Right atrium auricular region (tissue), 2 donors: Measurements from ENCODE around the gene SLC23A2. TPM values are rescaled to one million over a fixed set of nuclear protein-coding genes. Genes with fewer than 3 reads are reported as not detected.

Source experiments
- DNase-seq: peaks from one replicate; pipeline ENCODE4 v3.0.0-alpha.2; 2019; ENCODE audit warnings: low spot score
- H3K27ac ChIP-seq, 2 donors: fragments of 200-600 bp; sonication (generic); 1 replicate in 1 of 2; 2 replicates in 1 of 2; pipeline ENCODE4 v1.5.1; 2016 to 2019
- H3K27me3 ChIP-seq, 2 donors: fragments of 200-600 bp; sonication (generic); one replicate each; pipeline versions ENCODE4 v1.5.1 to v1.6.0; 2017 to 2019
- H3K36me3 ChIP-seq: fragments of 200-600 bp; sonication (generic); one replicate; pipeline ENCODE4 v1.5.1; 2016
- H3K4me1 ChIP-seq, 2 donors: fragments of 200-600 bp; sonication (generic); one replicate each; pipeline versions ENCODE4 v1.5.1 to v1.6.0; 2017 to 2019
- H3K4me3 ChIP-seq, 2 donors: fragments of 200-600 bp; sonication (generic); 1 replicate in 1 of 2; 2 replicates in 1 of 2; pipeline ENCODE4 v1.5.1; 2017 to 2019; ENCODE audit warnings: mild to moderate bottlenecking in 1 of 2, moderate library complexity in 1 of 2
- H3K9me3 ChIP-seq, 2 donors: fragments of 200-600 bp; sonication (generic); one replicate each; pipeline ENCODE4 v1.5.1; 2019
- total RNA-seq, 2 donors: library from RNA; depleted of rRNA; stranded (reverse); fragments of >200 nt; gene quantifications; one replicate each; pipeline ENCODE4 v1.1.0, GENCODE V29; 2016
- TF ChIP-seq, protein P1 (sequence below), 2 donors: fragments of 200-600 bp; sonication (generic); IDR thresholded peaks; one replicate each; pipeline ENCODE4 v1.5.1; 2019; ENCODE audit warnings: antibody characterized with exemption in 2 of 2

SLC23A2 gene
- total RNA-seq, 2 donors from 2014 or later, result 9.8 to 10.8 TPM

DNA sequence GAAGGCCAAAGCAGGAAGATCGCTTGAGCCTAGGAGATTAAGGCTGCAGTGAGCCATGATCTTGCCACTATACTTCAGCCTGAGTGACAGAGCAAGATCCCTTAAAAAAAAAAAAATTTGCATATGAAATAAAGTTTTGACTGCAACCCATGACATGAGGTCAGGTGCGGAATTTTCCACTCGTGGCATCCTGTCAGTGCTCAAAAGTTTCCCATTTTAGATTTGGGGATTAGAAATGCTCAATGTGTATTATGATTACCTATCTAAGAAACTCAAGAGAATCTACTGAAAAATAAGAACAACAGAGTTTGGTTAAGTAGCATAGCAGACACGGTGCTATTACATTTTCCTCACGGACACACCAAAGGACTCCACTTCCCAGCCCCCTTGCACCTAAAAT, 11.7 kb downstream of the SLC23A2 start:
- no peak overlapping the region for H3K27ac ChIP-seq
- H3K9me3 ChIP-seq, result no peaks in the 10 kb centered on the region
- H3K27me3 ChIP-seq, result no peaks in the 10 kb centered on the region
- no peaks in the 10 kb centered on the region for H3K4me1 ChIP-seq
- H3K36me3 ChIP-seq, result no peaks in the 10 kb centered on the region
- no peak overlapping the region for H3K4me3 ChIP-seq
- TF ChIP-seq, protein P1, sequence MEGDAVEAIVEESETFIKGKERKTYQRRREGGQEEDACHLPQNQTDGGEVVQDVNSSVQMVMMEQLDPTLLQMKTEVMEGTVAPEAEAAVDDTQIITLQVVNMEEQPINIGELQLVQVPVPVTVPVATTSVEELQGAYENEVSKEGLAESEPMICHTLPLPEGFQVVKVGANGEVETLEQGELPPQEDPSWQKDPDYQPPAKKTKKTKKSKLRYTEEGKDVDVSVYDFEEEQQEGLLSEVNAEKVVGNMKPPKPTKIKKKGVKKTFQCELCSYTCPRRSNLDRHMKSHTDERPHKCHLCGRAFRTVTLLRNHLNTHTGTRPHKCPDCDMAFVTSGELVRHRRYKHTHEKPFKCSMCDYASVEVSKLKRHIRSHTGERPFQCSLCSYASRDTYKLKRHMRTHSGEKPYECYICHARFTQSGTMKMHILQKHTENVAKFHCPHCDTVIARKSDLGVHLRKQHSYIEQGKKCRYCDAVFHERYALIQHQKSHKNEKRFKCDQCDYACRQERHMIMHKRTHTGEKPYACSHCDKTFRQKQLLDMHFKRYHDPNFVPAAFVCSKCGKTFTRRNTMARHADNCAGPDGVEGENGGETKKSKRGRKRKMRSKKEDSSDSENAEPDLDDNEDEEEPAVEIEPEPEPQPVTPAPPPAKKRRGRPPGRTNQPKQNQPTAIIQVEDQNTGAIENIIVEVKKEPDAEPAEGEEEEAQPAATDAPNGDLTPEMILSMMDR (IDR thresholded peaks at IDR 0.05), result no peak
- DNase-seq, result no peak

DNA sequence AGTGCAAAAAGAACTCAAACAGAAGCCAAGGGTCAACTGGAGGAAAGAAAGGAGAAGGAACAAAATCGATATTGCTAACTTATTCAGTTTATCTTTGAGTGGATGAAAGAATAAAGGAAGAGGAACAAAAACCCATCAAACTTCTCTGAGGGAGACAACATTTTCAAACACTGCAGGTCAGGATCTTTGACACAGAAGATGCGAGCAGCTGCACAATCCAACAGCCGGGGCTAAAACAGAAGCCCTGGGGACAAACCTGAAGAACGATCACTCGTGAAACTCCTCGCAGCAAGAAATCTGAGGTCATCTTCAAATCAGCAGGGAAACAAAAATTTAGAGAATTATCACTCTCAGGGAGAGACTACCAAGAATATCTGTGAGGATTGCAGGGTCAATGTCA, 14.2 kb downstream of the SLC23A2 start:
- Histone ChIP-seq H3K9me3 (no peaks in the 10 kb centered on the region), H3K4me1 (no peaks in the 10 kb centered on the region), H3K36me3 (no peaks in the 10 kb centered on the region), H3K27me3 (no peaks in the 10 kb centered on the region), H3K4me3 (no peak overlapping the region), H3K27ac (no peak overlapping the region)
- TF ChIP-seq, protein P1 (IDR thresholded peaks at IDR 0.05), result no peak
- no peak for DNase-seq

DNA sequence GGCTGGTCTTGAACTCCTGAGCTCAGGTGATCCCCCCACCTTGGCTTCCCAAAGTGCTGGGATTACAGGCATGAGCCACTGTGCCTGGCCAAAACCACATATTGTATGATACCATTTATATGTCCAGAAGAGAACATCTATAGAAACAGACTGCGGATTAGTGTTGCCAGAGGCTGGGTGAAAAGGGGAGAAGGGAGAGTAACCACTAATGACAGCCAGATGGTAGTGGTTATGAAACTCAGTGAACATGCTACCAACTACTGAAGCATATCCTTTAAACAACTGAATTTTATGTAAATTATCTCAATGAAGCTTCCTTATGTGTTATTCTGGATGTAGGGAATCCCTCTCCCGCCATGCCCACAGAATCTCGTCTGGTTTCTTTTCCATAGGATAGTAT, 15.7 kb downstream of the SLC23A2 start:
- Histone ChIP-seq H3K4me1 (no peaks in the 10 kb centered on the region), H3K9me3 (no peaks in the 10 kb centered on the region), H3K4me3 (no peak overlapping the region), H3K27me3 (no peaks in the 10 kb centered on the region), H3K27ac (no peak overlapping the region), H3K36me3 (no peaks in the 10 kb centered on the region)
- DNase-seq, result no peak
- TF ChIP-seq, protein P1 (IDR thresholded peaks at IDR 0.05), result no peak

DNA sequence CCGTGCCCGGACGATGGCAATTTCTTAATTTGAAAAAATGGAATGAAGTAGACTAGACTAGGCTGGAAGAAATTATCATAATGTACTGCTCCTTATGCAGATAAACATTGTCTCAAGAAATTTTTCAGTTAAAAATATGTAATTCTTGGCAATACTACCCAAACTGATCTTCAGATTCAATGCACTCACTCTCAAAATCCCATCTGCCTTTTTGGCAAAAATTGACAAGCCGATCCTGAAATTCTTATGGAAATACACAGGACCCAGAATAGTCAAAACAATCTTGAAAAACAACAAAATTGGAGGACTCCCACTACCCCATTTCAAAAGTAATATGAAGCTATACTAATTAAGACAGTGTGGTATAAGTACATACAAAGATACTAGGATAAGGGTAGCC, 19.0 kb downstream of the SLC23A2 start:
- TF ChIP-seq, protein P1 (IDR thresholded peaks at IDR 0.05), result no peak
- Histone ChIP-seq H3K4me3 (no peak overlapping the region), H3K27ac (no peak overlapping the region), H3K4me1 (peaks cover 0 to 11% of the 10 kb centered on the region in 2 donors), H3K27me3 (no peaks in the 10 kb centered on the region), H3K36me3 (no peaks in the 10 kb centered on the region), H3K9me3 (no peaks in the 10 kb centered on the region)
- DNase-seq, result no peak

DNA sequence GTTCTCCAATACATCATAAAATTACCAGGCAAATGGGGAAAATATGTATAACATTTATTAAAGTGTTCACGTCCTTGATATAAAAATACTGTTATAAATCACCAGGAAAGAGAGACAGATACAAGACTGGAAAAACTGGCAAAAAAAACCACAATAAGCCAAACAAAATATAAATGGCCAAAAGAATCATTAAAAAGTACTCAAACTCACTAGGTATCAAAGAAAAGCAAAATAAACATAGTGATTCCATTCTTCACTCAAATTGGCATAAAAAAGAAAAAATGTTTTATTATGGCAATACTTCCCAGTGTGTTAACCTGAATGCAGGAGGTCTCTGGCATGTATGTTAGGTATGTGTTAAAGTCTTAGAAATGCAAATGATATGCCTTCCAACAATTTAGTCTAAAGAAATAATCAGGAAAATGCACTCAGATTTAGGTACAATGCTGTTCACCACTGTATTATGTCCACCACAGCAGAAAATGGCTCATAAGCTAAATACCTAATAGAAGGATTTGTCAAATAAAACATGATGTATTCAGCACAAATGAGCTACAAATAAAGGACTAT, 21.4 kb downstream of the SLC23A2 start:
- Histone ChIP-seq H3K4me1 (peaks cover 0 to 11% of the 10 kb centered on the region in 2 donors), H3K9me3 (no peaks in the 10 kb centered on the region), H3K27ac (no peak overlapping the region), H3K36me3 (no peaks in the 10 kb centered on the region), H3K4me3 (no peak overlapping the region), H3K27me3 (no peaks in the 10 kb centered on the region)
- DNase-seq, result no peak
- TF ChIP-seq, protein P1 (IDR thresholded peaks at IDR 0.05), result no peak
